ENCODE data around the gene GSS.
"Not testable (repeated sequence)": the region's sequence is repeated elsewhere in the genome, so short reads cannot be mapped to it uniquely, and the experiment has no call there.

The GSS gene

DNA sequence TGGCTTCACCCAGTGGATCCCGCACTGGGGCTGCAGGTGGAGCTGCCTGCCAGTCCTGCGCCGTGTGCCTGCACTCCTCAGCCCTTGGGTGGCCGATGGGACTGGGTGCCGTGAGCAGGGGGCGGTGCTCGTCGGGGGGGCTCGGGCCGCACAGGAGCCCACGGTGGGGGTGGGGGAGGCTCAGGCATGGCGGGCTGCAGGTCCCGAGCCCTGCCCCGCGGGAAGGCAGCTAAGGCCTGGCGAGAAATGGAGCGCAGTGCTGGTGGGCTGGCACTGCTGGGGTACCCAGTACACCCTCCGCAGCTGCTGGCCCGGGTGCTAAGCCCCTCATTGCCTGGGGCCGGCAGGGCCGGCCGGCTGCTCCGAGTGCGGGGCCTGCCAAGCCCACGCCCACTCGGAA lies 56.9 kb downstream of the GSS start:
- not testable (repeated sequence) for DNase-seq

DNA sequence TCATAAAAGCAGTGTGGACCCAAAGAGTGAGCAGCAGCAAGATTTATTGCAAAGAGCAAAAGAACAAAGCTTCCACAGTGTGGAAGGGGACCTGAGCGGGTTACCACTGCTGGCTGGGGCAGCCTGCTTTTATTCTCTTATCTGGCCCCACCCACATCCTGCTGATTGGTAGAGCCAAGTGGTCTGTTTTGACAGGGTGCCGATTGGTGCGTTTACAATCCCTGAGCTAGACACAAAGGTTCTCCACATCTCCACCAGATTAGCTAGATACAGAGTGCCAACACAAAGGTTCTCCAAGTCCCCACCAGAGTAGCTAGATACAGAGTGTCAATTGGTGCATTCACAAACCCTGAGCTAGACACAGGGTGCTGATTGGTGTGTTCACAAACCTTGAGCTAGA lies 57.5 kb downstream of the GSS start:
- DNase-seq = not testable (repeated sequence)

DNA sequence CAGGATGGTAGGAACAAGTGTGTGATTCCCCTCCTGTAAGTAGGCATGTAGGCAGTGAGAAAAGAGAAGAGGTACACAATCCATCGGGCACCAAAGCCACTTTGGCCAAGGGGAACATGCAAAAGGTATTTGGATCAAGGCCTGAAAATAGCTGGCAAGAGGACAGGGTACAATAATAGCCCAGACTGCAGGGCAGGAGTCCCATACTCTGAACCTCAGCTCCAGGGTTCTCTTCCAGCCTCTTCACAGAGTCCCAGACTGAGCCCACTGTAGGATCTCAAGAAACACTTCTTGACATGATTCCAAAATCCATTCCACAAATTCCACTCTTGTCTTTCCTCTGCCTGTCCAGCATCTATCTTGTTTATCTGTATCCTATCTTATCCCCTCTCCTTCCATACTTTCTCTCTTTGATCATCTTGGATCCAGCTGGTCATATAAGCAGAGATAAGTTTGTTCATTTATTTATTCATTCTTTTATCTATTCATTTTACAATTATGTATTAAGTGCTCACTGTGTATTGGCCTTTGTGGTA lies 59.5 kb downstream of the GSS start:
- peak; percentile 13 for DNase-seq

DNA sequence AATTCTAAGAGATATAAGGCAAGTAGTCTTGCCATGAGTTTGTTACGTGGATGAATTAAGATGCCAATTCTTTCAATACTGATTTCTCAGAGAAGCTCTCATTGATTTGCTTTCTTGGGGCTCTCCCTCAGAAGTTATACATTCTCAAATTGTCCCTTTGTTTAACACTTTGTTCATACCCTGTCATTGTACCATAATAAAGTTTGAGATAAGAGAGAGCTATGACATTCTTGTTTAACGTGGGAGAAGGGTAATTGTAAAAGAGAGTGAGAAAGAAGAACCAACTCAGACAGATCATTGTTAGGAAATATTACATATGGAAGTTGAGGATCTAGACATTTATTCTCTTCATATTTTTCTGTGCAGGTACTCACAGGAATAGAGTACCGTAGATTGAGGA lies 60.1 kb downstream of the GSS start:
- DNase-seq = no peak

DNA sequence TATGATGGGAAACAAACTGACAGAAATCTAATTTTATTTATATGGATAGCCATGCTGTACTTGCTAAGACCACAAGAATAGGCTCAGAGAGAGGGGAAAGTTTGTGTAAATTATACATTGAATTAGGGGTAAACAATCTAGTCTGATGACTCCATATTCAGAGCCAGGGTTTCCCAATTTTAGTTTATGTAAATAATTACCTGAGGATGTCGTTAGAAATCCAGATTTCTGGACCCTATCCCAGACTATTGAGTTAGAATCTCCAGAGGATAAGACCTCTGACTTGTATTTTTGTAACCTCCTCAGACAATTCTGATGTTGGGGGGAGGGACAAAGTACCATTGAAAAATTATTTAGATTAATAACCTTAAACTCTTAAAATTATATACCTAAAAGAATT lies 60.9 kb downstream of the GSS start:
- no peak for DNase-seq

DNA sequence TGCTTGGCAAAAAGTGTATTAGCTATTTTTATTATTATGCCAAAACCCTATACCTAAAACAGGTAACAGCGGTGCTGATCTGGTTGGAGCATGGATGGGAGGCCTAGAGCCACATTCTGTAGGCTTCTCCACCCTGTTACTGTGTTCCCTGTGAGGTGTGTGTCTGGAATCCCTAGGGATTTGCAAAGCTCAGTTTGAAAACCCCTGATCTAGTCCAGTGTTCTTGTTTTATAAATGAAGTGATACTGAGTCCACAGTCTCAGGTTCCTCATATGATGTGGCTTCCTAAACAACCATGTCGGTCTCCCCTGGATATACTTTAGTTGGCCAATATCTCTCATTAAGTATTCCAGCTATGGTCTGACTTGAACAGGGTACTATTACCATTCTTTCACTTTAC lies 62.9 kb downstream of the GSS start:
- no peak for DNase-seq

DNA sequence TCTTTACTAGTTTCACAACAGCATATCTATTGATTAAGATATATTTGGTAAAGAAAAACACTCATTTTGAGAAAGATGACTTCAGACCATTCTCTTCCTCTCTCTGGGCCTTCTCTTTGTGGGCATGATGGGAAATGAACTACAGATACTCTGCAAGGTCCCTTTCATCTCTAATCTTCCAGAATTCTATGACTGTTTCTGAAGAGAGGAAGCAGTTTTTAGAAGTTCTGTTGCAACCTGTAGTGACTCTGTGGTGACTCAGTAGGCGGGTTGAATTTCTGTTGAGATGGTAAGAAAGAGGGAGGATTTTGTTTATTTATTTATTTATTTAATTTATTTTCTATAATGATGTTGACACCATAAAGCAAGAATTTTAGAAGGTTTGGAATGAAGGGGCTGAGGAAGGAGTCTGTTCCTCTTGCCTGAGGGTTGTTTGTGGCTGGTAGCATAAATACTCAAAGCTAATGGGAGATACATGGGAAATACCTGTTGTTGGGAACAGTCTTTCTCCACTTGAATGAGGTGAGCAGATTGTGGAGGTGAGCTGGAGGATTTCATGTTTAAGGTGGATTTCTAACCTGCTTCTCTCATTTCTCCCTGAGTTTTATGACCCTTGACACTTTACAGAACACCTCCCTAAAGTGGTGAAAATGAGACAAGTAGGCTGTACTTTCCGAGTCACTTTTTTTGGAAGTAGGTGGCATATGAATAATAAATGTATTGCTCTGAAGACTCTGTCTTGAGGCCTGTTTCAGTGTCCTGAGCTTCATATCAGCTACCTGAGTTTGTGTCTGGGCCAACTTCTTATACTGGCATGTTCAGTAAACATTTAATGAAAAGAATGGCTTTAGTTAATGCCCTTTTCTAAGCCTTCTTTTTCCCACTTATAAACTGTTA lies 64.2 kb downstream of the GSS start:
- DNase-seq = peak; percentile 20

DNA sequence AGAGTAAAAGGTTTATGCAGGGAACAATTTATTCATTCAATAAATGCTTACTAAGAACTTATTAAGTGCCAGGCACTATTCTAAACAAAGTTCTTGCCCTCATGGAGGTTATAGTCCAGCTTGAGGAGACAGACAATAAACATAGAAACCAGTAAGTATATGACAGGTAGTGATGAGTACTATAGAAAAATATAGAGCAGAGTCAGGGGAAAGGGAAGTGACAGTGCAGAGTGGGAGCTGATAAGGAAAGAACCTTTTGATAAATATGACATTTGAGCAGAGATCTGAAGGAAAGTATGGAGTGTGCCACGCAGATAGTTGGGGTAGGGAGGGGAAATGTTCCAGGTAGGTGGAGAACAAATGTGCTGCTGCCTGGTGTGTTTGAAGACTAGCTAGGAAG lies 67.1 kb downstream of the GSS start:
- DNase-seq = no peak

DNA sequence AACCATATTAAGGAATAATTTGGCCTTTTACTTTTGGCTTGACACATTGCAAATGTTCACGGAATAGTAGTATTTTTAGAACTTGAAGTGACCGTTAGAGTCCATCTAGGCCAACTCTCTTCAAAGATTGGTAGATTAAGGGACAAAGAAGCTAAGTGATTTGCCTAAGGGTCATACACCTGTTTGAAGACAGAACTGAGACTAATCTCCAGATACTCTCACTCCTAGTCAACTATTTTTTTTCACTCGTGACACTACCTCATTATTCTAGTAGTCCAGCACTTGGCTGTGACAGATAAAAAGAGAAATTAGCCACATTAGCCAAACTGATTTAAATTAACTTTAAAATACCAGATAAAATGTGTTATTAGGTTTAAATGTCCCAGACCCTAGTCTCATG lies 68.6 kb downstream of the GSS start:
- DNase-seq = no peak

DNA sequence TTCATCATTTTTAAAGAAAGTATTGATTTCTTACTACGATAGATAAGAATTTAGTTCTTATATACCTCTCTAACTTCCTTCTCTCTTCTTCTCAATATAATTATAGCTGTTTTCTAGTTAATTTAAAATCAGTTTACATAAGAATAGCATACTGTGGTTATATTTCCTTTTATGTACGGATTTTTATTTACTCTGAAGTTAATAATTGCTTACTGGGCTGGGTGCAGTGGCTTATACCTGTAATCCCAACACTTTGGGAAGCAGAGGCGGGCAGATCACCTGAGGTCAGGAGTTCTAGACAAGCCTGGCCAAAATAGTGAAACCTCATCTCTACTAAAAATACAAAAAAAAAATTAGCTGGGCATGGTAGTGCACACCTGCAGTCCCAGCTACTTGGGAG lies 69.5 kb downstream of the GSS start:
- DNase-seq = no peak

DNA sequence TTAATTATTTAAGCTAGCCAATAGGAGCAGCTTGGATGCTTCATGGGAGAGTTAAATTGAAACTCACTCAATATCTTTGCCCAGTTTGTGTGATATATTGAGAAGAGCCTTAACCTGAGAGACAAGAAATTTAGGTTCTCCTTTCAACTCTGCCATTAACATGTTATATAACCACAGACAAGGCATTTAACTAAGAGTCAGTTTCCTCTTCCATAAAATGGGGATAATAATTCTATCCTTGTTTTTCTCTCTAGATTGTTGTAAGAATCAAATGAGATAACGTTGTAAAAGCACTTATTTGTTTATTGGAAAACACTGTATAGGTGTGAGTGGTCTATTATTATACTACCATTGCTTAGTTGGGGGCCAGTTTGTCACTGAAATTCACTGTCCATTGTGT lies 71.3 kb downstream of the GSS start:
- DNase-seq = no peak

DNA sequence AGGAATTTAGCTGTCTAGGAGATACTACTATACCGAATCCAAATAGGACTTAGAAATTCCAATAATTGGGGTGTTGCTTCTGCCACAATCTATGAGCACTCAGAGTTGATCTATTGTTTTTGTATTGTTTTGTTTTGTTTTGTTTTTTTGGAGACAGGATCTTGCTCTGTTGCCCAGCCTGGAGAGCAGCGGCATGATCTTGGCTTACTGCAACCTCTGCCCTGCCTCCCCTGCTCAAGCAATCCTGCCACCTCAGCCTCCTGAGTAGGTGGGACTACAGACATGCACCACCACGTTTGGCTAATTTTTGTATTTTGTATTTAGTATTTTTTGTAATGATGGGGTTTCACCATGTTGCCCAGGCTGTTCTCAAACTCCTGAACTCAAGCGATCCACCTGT lies 71.8 kb downstream of the GSS start:
- DNase-seq = no peak

DNA sequence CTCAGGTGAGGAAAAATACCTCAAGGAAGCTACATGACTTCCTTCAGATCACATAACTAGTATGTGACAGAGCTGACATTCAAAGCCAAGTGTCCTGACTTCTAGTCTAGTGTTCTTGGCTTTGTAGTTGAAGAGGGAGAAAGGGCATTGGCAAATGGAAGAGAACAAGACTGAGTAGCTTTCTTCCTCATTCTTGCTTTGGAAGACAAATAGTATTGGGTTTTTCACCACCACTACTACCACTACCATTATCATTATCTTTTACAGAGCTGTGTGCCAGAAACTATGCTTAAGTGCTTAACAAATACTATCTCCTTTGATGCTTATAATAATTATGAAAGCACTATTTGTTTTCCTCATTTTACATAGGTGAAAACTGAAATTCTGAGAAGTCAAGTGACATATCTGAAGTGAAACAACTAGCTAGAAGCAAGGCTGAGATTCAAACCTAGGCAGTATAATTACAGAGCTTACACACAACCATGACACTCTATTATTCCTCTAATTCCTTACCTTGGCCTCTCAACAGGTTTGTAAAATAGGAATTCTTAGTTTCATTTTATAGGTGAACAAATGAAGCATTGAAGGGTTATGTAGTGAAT lies 72.4 kb downstream of the GSS start:
- no peak for DNase-seq

DNA sequence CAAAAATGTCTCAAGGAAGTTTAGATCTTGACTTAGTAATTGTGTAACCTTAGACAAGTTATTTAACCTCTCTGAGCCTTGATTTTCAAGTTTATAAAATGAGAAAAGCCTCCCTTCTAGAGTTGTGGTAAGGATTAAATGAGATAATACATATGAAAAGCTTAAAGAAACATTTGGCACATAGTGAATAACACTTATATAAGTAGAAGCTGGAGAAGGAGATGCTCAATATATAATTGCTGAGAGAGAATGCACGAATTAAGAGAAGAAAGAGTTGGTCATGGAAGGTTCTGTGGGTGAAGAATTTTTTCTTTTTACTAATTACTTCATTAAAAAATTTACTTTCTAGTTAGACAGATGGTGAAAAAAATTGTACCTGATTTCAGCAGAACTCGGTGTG lies 73.9 kb downstream of the GSS start:
- DNase-seq = no peak

DNA sequence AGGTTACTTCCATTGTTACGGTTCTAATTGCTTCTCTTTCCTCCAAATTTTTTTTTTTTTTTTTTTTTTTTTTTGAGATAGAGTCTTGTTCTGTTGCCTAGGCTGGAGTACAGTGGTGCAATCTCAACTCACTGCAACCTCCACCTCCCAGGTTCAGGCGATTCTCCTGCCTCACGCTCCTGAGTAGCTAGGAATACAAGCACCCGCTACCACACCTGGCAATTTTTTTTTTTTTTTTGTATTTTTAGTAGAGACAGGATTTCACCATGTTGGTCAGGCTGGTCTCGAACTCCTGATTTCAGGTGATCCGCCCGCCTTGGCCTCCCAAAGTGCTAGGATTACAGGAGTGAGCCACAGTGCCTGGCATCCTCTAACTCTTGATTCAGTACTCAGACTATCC lies 74.6 kb downstream of the GSS start:
- DNase-seq = not testable (repeated sequence)

DNA sequence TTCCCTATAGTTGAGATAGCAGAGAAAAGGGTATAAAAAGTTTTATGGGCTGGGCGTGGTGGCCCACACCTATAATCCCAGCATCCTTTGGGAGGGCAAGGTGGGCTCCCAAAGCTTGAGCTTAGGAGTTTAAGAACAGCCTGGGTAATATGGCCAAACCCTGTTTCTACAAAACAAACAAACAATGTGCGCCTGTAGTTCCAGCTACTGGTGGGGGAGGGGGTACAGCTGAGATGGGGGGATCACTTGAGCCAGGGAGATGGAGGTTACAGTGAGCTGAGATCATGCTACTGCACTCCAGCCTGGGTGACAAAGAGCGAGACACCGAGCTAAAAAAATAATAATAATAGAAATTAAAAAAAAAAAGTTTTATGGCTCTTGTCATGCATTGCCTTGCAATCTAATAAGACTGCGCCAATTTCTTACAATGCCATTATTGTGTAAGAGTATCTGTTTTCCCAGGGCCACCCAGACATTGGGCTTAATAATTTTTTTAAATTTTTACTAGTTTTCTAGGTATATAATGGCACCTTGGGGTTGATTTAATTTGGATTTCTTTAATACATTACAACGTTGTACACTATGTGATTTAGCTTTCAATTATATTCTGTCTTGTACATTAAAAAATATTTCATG lies 75.3 kb downstream of the GSS start:
- DNase-seq = no peak

Data from fibroblast of skin of scalp (primary cell).